HEK293 (cell line): ENCODE results near the gene SCYGR1.

ENCODE experiments used
- CTCF ChIP-seq: fragments of 450-650 bp; formaldehyde crosslinking; IDR thresholded peaks from 2 replicates; pipeline ENCODE4 v1.5.1; 2016; ENCODE audit warnings: missing biosample characterization, missing genetic modification characterization
- KLF1 ChIP-seq: fragments of 450-650 bp; formaldehyde crosslinking; IDR thresholded peaks from 2 replicates; pipeline ENCODE4 v1.5.1; 2016; ENCODE audit warnings: missing biosample characterization, missing genetic modification characterization
- MZF1 ChIP-seq: fragments of 450-650 bp; formaldehyde crosslinking; IDR thresholded peaks from 2 replicates; pipeline ENCODE4 v1.5.1; 2017; ENCODE audit warnings: missing biosample characterization, missing genetic modification characterization, borderline replicate concordance
- PRDM4 ChIP-seq: fragments of 450-650 bp; formaldehyde crosslinking; IDR thresholded peaks from 2 replicates; pipeline ENCODE4 v1.5.1; 2017; ENCODE audit warnings: missing biosample characterization, missing genetic modification characterization
- ZNF404 ChIP-seq: fragments of 450-650 bp; formaldehyde crosslinking; IDR thresholded peaks from 2 replicates; pipeline ENCODE4 v1.5.1; 2017; ENCODE audit warnings: missing biosample characterization, missing genetic modification characterization
- ZNF777 ChIP-seq: fragments of 450-650 bp; formaldehyde crosslinking; IDR thresholded peaks from 2 replicates; pipeline ENCODE4 v1.5.1; 2017; ENCODE audit warnings: missing biosample characterization, missing genetic modification characterization, borderline replicate concordance
- ZNF843 ChIP-seq: fragments of 450-650 bp; formaldehyde crosslinking; IDR thresholded peaks from 2 replicates; pipeline ENCODE4 v1.5.1; 2016; ENCODE audit warnings: missing biosample characterization, missing genetic modification characterization

- TF ChIP-seq ZNF843 (tag by site-specific recombination) (no peak), PRDM4 (tag by site-specific recombination) (no peak), ZNF404 (no peak), CTCF (tag by site-specific recombination) (no peak), ZNF777 (tag by site-specific recombination) (no peak), MZF1 (tag by site-specific recombination) (no peak), KLF1 (tag by site-specific recombination) (no peak)
Observed at GRCh38 chr2:227401550-227401949, 13.8 kb upstream of the SCYGR1 start.
